Endothelial cell of umbilical vein (primary cell): ENCODE measurements around the gene C8G.

Experiments used
- JUN ChIP-seq: IDR thresholded peaks from 2 replicates; pipeline ENCODE4 v1.6.1; 2011; ENCODE audit warnings: borderline replicate concordance, low read depth; ENCODE audit not compliant: insufficient read length, insufficient read depth
- TF ChIP-seq, protein P1 (sequence below), 2 donors: IDR thresholded peaks; 1 replicate in 1 of 2; 2 replicates in 1 of 2; pipeline ENCODE4 v1.5.1; 2011; ENCODE audit warnings: low read length in 2 of 2, mild to moderate bottlenecking in 2 of 2, moderate library complexity in 2 of 2, control low read depth in 1 of 2, inconsistent platforms in 1 of 2, low read depth in 1 of 2; ENCODE audit not compliant: insufficient read depth in 1 of 2; ENCODE audit errors: extremely low read depth in 1 of 2

DNA sequence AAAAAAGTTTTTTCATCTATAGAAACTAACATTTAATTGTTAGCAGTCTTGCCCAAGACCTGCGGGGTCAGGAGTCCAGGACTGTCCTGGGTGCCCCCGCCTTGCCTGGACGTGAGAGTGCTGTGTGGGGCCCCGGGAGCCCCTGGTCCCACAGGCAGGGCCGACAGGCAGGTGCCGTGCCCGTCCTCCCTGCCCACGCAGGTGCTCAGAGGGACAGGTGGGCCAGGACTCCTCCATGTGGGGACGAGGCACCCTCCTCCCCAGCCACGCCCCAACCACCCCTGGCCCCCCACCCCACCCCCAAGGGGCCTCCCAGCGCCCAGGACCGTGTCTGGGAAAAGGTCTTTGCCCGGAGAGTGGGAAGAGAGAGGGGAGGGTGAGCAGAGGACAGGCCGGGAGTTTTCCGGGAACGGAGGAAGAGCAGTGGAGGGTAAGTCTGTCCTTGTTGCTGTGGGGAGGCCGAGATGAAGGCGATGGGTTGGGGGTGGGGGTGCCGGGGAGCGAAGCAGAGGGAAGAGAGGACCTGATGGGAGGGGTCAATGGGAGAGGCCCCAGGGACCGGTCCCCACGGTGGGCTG is 4.3 kb downstream of the C8G start:
- no peak for TF ChIP-seq JUN
- TF ChIP-seq, protein P1, sequence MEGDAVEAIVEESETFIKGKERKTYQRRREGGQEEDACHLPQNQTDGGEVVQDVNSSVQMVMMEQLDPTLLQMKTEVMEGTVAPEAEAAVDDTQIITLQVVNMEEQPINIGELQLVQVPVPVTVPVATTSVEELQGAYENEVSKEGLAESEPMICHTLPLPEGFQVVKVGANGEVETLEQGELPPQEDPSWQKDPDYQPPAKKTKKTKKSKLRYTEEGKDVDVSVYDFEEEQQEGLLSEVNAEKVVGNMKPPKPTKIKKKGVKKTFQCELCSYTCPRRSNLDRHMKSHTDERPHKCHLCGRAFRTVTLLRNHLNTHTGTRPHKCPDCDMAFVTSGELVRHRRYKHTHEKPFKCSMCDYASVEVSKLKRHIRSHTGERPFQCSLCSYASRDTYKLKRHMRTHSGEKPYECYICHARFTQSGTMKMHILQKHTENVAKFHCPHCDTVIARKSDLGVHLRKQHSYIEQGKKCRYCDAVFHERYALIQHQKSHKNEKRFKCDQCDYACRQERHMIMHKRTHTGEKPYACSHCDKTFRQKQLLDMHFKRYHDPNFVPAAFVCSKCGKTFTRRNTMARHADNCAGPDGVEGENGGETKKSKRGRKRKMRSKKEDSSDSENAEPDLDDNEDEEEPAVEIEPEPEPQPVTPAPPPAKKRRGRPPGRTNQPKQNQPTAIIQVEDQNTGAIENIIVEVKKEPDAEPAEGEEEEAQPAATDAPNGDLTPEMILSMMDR (IDR thresholded peaks at IDR 0.05; ENCODE audit: extremely low read depth in 1 of 2, insufficient read depth in 1 of 2, low read depth in 1 of 2, low read length in 2 of 2) = no peak
